Immature natural killer cell (primary cell): ENCODE data around the gene BCL2L11. TPM values are rescaled to one million over a fixed set of nuclear protein-coding genes. Genes with fewer than 3 reads are reported as not detected.
A peak's percentile ranks its signal among the peaks of the same experiment; 100 is the strongest.

Experiments used
- DNase-seq, 3 donors: peaks; one replicate each; pipeline ENCODE4 v3.0.0; 2022; ENCODE audit warnings: mixed read lengths in 1 of 3
- H3K27ac Mint-ChIP-seq, 6 donors: one replicate each; pipeline ENCODE4 v1.8.0; 2020; ENCODE audit warnings: mixed read lengths in 6 of 6, mild to moderate bottlenecking in 5 of 6, inconsistent platforms in 4 of 6, moderate library complexity in 3 of 6
- H3K27me3 Mint-ChIP-seq, 3 donors: one replicate each; pipeline ENCODE4 v1.8.0; 2020 to 2021; ENCODE audit warnings: low read depth in 3 of 3, mild to moderate bottlenecking in 3 of 3, mixed read lengths in 3 of 3, moderate library complexity in 3 of 3, inconsistent platforms in 1 of 3
- H3K36me3 Mint-ChIP-seq, 3 donors: one replicate each; pipeline ENCODE4 v1.8.0; 2020; ENCODE audit warnings: mixed read lengths in 3 of 3, inconsistent platforms in 2 of 3, mild to moderate bottlenecking in 2 of 3
- H3K4me1 Mint-ChIP-seq, 2 donors: one replicate each; pipeline ENCODE4 v1.8.0; 2020; ENCODE audit warnings: inconsistent platforms in 2 of 2, mild to moderate bottlenecking in 2 of 2, mixed read lengths in 2 of 2, moderate library complexity in 1 of 2
- H3K4me3 Mint-ChIP-seq, 5 donors: one replicate each; pipeline ENCODE4 v1.8.0; 2020; ENCODE audit warnings: mild to moderate bottlenecking in 5 of 5, mixed read lengths in 5 of 5, inconsistent platforms in 3 of 5, moderate library complexity in 3 of 5
- H3K9me3 Mint-ChIP-seq, 6 donors: one replicate each; pipeline ENCODE4 v1.8.0; 2020; ENCODE audit warnings: mild to moderate bottlenecking in 6 of 6, mixed read lengths in 6 of 6, inconsistent platforms in 4 of 6, moderate library complexity in 3 of 6
- polyA plus RNA-seq, 3 donors: library from polyadenylated mRNA; unstranded; fragments of 300-500 nt; fragmentation: Illumina TruSeq; gene quantifications; one replicate each; pipeline ENCODE4 v1.2.3, GENCODE V29; 2021

The BCL2L11 gene
- polyA plus RNA-seq, 3 donors from 2014 or later, result 2.0 to 5.4 (median 4.8) TPM

DNA sequence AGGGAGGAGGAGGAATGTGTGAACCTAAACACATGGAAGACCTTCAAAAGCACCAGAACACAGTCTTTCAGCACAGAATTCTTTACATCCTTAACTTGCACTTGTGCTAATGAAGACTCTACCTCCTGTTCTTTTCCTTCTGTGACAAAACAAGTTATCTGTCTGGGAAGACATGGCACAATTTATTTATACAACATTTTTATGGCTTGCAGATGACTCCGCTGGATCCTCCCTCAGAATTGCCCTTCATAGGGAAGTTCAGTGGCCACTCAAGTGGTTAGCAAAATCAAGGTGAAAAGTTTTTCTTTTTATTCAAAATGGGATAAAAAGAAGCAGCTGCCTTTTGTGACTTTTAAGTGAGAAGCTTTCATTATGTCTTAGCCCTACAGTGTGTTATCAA, 21.4 kb downstream of the BCL2L11 start:
- H3K9me3 Mint-ChIP-seq, result no peaks in the 10 kb centered on the region
- no peak overlapping the region for H3K4me3 Mint-ChIP-seq
- H3K4me1 Mint-ChIP-seq, result peaks cover 7 to 16% of the 10 kb centered on the region in 2 donors
- no peak for DNase-seq
- H3K36me3 Mint-ChIP-seq, result peaks cover 8 to 24% (median 16%) of the 10 kb centered on the region in 3 donors
- H3K27me3 Mint-ChIP-seq, result peaks cover 0 to 3% (median 2%) of the 10 kb centered on the region in 3 donors
- H3K27ac Mint-ChIP-seq, result no peak overlapping the region

DNA sequence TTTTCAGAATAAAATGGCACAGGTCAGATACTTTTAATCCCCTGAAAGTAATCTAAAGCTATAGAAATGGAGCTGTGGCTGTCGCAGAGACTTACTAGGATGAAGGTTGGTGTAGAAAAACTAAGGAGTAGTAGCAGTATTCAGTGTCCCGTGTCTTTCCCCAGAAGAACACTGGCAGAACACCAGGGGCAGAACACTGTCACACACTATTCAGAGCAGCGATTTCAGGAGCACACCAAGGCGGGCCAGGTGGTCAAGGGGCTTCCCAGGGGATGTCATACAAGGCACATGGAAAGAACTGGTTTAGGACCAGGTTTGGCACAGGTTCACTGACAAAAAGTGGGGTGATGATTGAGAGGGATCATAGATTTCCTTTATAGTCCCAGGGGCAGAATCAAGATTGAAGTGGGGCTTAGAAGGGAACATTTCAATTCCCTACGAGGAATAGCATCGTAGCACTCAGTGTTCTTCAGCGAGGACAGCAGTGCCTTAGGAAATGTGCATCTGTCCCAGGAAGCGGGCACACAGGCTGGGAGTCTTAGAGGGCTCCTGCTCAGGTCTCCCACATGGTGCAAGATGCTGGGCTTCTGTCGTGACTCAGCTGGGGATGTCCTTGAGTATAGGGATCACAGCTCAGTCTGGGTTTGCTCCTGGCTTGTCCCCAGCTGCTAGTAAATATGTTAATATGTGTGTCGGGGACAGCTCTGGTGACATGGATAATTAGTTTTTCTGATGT, 22.6 kb downstream of the BCL2L11 start:
- Mint-ChIP-seq H3K4me3 (no peak overlapping the region), H3K36me3 (peaks cover 8 to 20% (median 12%) of the 10 kb centered on the region in 3 donors), H3K27me3 (peaks cover 0 to 3% (median 0%) of the 10 kb centered on the region in 3 donors), H3K9me3 (no peaks in the 10 kb centered on the region), H3K27ac (no peak overlapping the region), H3K4me1 (peaks cover 9 to 11% of the 10 kb centered on the region in 2 donors)
- DNase-seq, result no peak

DNA sequence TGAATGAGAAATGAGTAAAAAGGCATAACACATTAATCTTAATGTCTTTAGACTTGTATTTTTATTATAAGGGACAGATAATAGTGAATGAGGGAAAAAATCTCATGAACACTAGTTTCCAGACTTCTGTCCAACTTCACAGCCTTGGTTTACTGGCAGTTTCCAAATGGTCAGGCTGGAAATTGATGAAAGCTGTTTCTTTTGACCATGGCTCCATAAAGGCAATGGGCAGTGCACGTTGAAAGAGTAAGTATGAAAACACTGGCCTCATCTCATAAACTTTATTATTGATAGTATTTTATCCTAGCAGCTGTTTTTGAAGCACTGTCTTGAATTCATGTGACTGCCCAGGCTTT, 23.1 kb downstream of the BCL2L11 start:
- Mint-ChIP-seq H3K4me3 (no peak overlapping the region), H3K4me1 (peaks cover 9 to 11% of the 10 kb centered on the region in 2 donors), H3K9me3 (no peaks in the 10 kb centered on the region), H3K36me3 (peaks cover 8 to 20% (median 12%) of the 10 kb centered on the region in 3 donors), H3K27me3 (peaks cover 0 to 3% (median 0%) of the 10 kb centered on the region in 3 donors), H3K27ac (no peak overlapping the region)
- no peak for DNase-seq

DNA sequence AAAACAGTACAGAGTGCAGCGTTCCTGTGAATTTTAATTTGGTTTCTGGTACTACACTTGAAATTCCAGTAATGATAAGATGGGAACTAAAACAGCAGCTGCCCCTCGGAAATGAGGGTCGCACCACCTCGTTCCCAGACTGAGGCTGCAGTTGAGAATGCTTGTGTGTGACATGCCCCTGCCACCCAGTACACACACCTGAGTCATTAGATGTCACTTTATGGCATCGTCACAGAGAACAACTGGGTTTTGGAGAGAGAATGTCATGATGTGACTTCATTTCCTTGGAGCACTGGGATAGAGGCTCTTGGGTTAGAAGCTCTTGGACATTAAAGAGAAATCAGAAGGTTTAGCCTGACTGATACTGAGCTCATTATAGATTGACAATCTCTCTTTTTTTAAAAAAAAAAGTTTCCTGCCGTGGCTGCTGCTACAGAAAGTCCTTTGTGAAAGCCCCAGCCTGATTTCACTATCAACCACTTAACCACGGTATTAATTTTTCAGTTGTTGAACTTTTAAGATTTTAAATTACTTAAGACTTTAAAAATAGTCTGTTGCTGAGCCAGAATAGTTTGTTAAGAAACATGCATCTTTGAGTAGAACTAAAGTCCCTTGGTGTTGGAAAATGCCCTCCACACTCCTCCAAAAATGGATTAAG, 24.5 kb downstream of the BCL2L11 start:
- no peaks in the 10 kb centered on the region for H3K9me3 Mint-ChIP-seq
- H3K4me1 Mint-ChIP-seq, result peaks cover 9 to 11% of the 10 kb centered on the region in 2 donors
- H3K36me3 Mint-ChIP-seq, result peaks cover 8 to 14% (median 8%) of the 10 kb centered on the region in 3 donors
- H3K4me3 Mint-ChIP-seq, result no peak overlapping the region
- DNase-seq, result no peak
- H3K27ac Mint-ChIP-seq, result no peak overlapping the region
- H3K27me3 Mint-ChIP-seq, result peaks cover 0 to 3% (median 0%) of the 10 kb centered on the region in 3 donors

DNA sequence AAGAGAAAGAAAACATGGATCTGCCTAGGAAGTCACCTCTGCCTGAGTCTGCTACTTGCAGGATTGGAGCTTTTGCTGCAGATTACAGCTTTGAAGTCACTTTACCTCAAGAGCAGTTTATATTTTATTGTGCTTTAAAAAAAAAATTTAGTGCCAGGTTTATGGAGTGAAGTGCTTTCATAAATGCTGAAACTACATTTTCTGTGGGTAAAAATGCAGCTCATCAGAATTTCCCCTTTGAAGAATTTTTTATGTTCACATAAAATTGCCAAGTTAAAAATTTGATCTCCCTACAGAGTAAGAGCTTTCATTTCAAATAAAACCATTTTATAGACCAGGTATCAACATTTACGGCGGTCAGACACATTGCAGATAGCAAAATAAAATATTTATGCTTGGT, 25.2 kb downstream of the BCL2L11 start:
- H3K9me3 Mint-ChIP-seq, result no peaks in the 10 kb centered on the region
- no peak for DNase-seq
- H3K4me3 Mint-ChIP-seq, result no peak overlapping the region
- H3K27me3 Mint-ChIP-seq, result peaks cover 0 to 3% (median 0%) of the 10 kb centered on the region in 3 donors
- peaks cover 9 to 11% of the 10 kb centered on the region in 2 donors for H3K4me1 Mint-ChIP-seq
- no peak overlapping the region for H3K27ac Mint-ChIP-seq
- H3K36me3 Mint-ChIP-seq, result peaks cover 4 to 12% (median 8%) of the 10 kb centered on the region in 3 donors

DNA sequence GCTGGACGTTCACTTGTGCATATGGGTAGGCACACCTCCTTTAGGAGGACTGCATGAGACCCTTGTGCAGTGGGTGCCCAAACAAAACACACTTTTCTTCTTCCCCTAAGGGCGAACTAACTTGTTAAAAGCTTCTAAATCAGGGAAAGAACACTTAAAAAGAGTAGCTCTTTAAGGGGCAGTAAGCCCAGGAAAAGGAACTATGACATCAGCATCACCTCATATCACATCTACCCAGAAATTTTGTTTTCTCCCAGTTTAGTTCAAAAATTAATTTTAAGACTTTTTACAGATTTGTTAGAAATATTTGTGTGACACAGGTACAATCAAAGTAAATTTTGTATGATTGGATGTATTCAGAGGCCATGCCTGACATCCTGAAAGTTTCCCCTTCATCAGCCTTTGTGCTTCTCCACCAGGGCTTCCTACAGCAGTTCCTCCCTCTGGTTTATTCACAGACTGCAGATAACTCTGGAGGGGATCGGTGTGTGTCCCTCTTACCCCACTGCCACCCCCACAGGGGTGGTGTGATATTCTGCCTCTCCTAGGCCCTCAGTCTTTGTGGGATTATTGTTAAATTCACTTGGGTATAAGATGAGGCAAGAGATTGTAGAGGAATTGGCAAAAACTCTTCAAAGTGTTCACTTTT, 27.6 kb downstream of the BCL2L11 start:
- Mint-ChIP-seq H3K27me3 (peaks cover 0 to 3% (median 0%) of the 10 kb centered on the region in 3 donors), H3K36me3 (peaks cover 10 to 19% (median 14%) of the 10 kb centered on the region in 3 donors), H3K4me3 (peak overlapping the region in 1 of 5 donors; percentile 11), H3K27ac (peak overlapping the region in 1 of 6 donors; percentile 28), H3K4me1 (peaks cover 0 to 3% of the 10 kb centered on the region in 2 donors), H3K9me3 (no peaks in the 10 kb centered on the region)
- no peak for DNase-seq

DNA sequence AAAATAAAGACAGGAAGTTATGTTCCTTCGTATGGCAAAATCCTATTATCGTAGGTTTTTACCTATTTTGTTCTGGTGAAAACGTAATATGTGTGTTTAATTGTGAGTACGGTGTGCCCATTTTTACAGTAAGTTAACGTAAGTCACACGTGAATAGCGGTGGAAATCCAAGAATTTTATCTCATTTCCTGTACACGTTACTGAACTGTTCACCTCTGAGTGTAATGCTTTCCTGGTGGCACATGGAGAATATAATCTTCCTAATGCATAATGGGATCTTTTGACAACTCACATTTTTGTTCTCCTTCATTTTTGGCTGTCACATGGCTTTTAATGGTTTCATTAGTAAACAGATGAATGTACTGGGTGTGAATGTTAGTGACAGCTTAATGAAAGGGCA, 28.2 kb downstream of the BCL2L11 start:
- Mint-ChIP-seq H3K4me3 (no peak overlapping the region), H3K27ac (no peak overlapping the region), H3K4me1 (peaks cover 0 to 3% of the 10 kb centered on the region in 2 donors), H3K9me3 (no peaks in the 10 kb centered on the region), H3K27me3 (peaks cover 0 to 3% (median 0%) of the 10 kb centered on the region in 3 donors), H3K36me3 (peaks cover 10 to 25% (median 20%) of the 10 kb centered on the region in 3 donors)
- DNase-seq, result no peak

DNA sequence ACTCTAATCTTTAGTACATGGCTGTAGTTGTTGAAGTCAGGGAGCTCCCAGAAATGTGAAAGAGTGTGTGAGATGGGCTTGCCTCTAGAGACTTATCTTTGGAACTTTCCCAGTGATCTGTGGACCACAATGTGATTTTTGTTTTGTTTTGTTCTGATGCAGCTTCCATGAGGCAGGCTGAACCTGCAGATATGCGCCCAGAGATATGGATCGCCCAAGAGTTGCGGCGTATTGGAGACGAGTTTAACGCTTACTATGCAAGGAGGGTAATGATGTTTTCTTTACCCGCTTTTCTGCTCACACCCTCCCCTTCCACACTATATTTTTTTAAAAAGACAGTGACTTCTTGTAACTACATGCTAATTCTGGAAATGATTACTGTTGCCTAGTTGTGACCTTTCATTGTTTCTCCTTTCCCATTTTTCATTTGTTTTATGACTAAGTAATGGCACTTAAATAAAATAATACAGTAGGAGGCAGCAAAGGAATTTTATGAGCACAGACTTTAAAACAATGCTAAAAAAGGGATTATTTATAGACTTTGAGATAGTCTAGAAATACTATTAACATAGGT, 29.3 kb downstream of the BCL2L11 start:
- H3K27me3 Mint-ChIP-seq, result peaks cover 0 to 1% (median 0%) of the 10 kb centered on the region in 3 donors

DNA sequence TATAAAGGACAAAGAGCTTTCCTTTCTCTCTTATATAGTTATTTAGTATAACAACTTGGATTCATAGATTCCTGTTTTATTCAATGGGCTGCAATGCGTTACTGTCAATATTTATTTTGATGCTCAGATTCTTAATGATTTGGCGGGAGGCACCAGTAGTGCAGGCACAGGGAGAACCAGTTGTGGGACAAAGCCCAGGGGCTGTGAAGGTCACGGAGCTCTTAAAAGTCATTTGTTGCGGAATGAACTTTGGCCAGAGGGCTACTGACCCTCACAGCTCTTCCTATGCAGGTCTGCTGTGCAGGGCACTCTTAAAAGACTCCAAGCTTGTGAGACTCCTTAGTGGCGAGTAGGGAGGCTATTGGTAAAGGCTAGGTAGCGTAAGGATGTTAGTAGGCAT, 34.0 kb downstream of the BCL2L11 start:
- H3K27ac Mint-ChIP-seq, result no peak overlapping the region
- no peak overlapping the region for H3K4me3 Mint-ChIP-seq
- no peaks in the 10 kb centered on the region for H3K9me3 Mint-ChIP-seq
- peaks cover 0 to 1% (median under 1%) of the 10 kb centered on the region in 3 donors for H3K27me3 Mint-ChIP-seq
- no peaks in the 10 kb centered on the region for H3K4me1 Mint-ChIP-seq
- DNase-seq, result no peak
- peaks cover 10 to 43% (median 17%) of the 10 kb centered on the region in 3 donors for H3K36me3 Mint-ChIP-seq

More for the DNA sequence above, 29.3 kb downstream of the BCL2L11 start:
- no peak overlapping the region for H3K27ac Mint-ChIP-seq
- no peak overlapping the region for H3K4me3 Mint-ChIP-seq
- H3K36me3 Mint-ChIP-seq, result peaks cover 10 to 29% (median 18%) of the 10 kb centered on the region in 3 donors
- no peaks in the 10 kb centered on the region for H3K9me3 Mint-ChIP-seq
- peaks cover 0 to 2% of the 10 kb centered on the region in 2 donors for H3K4me1 Mint-ChIP-seq
- no peak for DNase-seq

DNA sequence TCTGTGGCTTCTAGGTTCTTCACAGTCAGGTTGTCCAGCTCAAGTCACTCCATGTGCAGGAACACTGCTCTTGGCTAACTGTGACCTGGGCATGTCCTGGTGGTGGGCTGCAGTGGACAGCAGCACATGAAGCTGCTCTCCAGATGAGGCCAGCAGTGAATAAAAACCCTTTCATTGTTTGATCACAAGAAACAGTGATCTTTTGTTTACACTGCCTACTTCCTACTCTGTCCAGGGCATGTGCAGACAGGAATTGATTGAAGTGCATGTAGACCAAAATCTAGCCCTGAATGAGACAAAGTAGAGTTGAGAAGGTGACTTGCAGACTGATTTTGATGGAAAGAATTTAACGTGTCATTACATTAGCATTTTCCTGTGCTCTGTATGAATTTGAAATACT, 34.9 kb downstream of the BCL2L11 start:
- Mint-ChIP-seq H3K4me3 (no peak overlapping the region), H3K4me1 (peaks cover 3 to 6% of the 10 kb centered on the region in 2 donors), H3K36me3 (peaks cover 10 to 44% (median 17%) of the 10 kb centered on the region in 3 donors), H3K27me3 (peaks cover 0 to 6% (median 1%) of the 10 kb centered on the region in 3 donors), H3K27ac (no peak overlapping the region), H3K9me3 (no peaks in the 10 kb centered on the region)
- DNase-seq, result no peak

DNA sequence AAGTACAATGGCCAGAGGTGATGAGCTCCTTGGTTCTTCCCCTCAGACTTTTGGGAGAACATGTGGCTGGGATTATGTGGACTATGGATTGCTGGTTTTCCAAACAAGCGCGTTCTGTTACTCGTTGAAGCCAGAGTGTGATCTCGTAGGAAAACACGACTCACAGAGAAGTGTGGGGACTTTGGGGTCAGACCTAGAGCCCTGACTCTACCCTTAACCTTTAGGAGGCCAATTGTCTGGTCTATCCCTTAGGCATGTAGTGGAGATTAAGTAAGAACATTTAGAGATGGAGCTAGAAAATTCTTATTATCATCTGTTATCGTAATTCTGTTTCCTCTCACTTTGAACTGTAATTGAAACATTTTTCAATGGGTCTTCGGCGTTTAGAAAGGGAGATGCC, 35.8 kb downstream of the BCL2L11 start:
- DNase-seq, result no peak
- peaks cover 10 to 39% (median 13%) of the 10 kb centered on the region in 3 donors for H3K36me3 Mint-ChIP-seq
- no peak overlapping the region for H3K27ac Mint-ChIP-seq
- no peak overlapping the region for H3K4me3 Mint-ChIP-seq
- H3K4me1 Mint-ChIP-seq, result peaks cover 3 to 6% of the 10 kb centered on the region in 2 donors
- H3K27me3 Mint-ChIP-seq, result peaks cover 0 to 6% (median 1%) of the 10 kb centered on the region in 3 donors
- no peaks in the 10 kb centered on the region for H3K9me3 Mint-ChIP-seq

DNA sequence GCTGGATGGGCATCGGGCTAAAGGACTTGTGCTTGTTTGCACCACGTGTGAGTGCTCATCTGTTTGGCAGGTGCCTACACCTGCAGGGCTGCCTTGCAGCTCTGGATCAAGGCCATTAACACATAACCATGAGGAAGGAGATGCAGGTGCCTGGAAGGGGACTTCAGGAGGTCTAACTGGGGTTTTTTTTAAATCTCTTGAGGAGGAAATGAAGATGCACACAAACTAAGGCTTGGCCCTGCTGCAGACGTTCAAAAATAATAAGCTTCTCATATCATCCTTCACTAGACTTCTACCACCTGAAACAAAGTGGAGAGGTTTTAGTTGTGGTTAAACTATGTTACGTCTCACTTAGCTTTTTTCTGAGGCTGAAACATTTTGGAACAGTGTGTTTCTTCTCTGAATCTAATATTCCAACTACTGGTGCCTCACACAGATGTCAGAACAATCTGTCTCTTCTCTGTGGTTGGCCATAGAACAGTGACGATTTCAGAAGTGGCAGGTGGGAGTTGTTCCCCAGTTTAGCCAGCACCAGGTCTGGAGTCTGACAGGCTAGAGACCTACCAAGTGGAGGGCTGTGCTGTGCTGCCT, 36.5 kb downstream of the BCL2L11 start:
- DNase-seq, result no peak
- Mint-ChIP-seq H3K27me3 (peaks cover 0 to 6% (median 1%) of the 10 kb centered on the region in 3 donors), H3K4me1 (peaks cover 3 to 6% of the 10 kb centered on the region in 2 donors), H3K27ac (peak overlapping the region in 1 of 6 donors; percentile 12), H3K9me3 (no peaks in the 10 kb centered on the region), H3K4me3 (no peak overlapping the region), H3K36me3 (peaks cover 8 to 39% (median 10%) of the 10 kb centered on the region in 3 donors)

DNA sequence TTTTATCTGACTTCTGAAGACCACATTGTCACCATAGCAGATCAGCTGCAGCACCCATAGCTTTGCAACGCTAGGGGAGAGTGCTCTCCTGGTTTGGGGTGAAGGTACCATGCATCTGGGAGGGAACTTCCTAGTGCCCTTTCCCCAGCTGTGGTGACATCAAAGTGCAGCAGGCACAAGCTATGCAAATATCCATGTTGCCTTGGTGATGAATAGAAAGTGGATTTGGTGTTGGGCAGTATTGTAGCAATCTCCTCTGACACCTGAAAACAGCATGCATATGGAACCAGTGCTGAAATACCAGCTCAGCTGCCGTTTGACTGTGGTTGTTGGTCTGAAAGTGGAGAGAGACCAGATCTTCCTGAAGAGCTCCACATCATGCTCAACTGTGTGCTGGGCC, 37.1 kb downstream of the BCL2L11 start:
- no peak for DNase-seq
- H3K4me3 Mint-ChIP-seq, result no peak overlapping the region
- no peak overlapping the region for H3K27ac Mint-ChIP-seq
- peaks cover 5 to 10% of the 10 kb centered on the region in 2 donors for H3K4me1 Mint-ChIP-seq
- no peaks in the 10 kb centered on the region for H3K9me3 Mint-ChIP-seq
- peaks cover 0 to 6% (median 1%) of the 10 kb centered on the region in 3 donors for H3K27me3 Mint-ChIP-seq
- H3K36me3 Mint-ChIP-seq, result peaks cover 8 to 41% (median 16%) of the 10 kb centered on the region in 3 donors
